Hindlimb muscle (tissue), 1 donor: ENCODE data around the gene SIN3B. TPM values are rescaled to one million over a fixed set of nuclear protein-coding genes. Genes with fewer than 3 reads are reported as not detected.

Source experiments
- DNase-seq: peaks from one replicate; pipeline ENCODE4 v3.0.0-alpha.2; 2013
- polyA plus RNA-seq: library from polyadenylated mRNA; unstranded; fragments of 120-200 nt; gene quantifications from one replicate; pipeline ENCODE4 v1.2.1, GENCODE V29; 2013; ENCODE audit not compliant: insufficient read length

SIN3B gene
- polyA plus RNA-seq, 1 donor, result 43.5 TPM

GRCh38 chr19:16824658-16825311 is 4.4 kb upstream of the SIN3B start:
- DNase-seq, result no peak

DNA sequence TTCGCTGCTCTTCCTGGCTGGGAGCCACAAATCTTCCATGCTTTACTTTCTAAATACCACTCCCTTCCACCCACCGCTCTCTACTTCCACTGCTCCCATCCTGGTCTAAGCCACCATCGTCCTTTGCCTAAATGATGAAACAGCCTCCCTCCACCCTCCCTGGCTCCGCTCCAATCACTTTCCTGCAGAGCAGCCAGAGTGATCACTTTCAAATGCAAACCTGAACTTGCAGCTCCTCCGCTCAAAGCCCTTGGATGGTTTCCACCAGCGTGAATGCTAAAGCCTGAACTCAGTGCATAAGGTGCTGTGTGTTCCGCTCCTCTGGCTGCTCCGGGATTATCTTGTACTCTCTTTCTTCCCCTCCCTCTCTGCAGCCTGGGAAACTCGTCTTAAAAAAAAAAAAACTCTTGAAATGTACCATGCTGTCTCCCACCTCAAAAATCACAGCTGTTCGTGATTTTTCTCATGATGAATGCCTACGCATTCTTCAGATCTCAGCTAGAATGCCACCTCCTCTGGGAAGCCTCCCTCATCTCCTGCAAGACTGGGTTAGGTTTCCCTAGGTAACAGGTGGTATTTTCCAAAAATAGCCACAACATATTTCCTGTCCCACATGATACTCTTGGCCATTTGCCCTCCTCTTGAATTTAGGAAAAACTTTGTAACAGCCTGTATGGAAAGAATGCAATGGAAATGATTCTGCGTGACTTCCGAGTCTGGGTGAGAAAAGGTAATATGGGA is 3.7 kb upstream of the SIN3B start:
- DNase-seq, result peak; percentile 85

DNA sequence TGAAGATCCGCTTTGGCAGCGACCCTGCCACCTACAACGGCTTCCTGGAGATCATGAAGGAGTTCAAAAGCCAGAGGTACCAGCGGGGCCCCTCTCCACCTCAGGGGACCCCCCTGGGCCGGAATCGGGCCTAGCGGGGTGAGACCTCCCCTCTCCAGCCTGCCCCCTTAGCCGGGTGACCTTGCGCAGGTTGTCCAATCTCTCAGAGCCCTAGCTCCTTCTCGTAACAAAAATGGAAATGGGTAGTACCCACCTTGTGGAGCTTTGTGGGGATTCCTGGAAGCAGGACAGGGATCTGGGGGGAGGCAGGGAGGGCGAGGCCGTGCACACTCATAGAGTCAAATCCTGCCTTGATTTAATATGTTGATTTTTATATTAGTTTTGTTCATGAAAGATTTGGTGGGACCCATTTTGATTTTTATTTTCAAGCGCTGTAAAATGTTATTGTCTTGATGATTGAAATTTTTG is 658 bp downstream of the SIN3B start:
- no peak for DNase-seq

GRCh38 chr19:16830679-16831078 is 1.5 kb downstream of the SIN3B start:
- no peak for DNase-seq

GRCh38 chr19:16831531-16831930 is 2.3 kb downstream of the SIN3B start:
- DNase-seq, result no peak

DNA sequence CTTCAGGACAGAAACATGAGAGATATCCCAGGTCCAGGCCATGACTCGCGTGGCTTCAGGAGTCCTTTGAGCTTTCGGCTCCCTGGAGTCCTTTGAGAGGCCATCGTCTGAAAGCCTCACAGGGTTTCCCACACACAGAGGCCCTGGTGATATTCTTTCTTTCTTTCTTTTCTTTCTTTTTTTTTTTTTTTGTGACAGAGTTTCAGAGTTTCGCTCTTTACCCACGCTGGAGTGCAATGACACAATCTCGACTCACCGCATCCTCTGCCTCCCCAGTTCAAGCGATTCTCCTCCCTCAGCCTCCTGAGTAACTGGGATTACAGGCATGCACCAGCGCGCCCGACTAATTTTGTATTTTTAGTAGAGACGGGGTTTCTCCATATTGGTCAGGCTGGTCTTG is 5.5 kb downstream of the SIN3B start:
- DNase-seq, result no peak

GRCh38 chr19:16836115-16837034 is 7.2 kb downstream of the SIN3B start:
- DNase-seq, result no peak

- no peak for DNase-seq
These were observed 7.8 kb downstream of the SIN3B start for GRCh38 chr19:16837035-16837362.

DNA sequence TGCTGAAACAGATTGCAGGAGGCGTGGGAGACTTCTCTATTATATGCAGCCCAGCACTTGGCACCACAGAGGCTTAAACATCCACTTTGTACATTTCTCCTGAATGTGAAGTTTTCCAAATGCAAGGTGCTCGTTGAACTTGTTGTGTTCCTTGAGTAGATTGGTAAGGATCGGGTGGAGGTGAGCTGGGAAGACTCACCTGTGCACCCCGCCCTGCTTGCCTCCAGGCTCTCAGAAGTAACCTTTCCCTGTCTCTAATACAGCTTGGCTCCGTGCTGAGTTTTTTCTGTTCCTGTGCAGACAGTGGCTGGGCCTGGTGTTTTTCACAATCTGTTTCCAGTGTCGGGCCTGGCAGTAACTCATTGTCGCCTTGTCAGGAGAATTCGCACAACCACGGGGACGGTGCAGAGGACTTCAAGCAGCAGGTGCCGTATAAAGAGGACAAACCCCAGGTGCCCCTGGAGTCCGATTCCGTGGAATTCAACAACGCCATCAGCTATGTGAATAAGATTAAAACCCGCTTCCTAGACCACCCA is 12.3 kb downstream of the SIN3B start:
- DNase-seq, result no peak

DNA sequence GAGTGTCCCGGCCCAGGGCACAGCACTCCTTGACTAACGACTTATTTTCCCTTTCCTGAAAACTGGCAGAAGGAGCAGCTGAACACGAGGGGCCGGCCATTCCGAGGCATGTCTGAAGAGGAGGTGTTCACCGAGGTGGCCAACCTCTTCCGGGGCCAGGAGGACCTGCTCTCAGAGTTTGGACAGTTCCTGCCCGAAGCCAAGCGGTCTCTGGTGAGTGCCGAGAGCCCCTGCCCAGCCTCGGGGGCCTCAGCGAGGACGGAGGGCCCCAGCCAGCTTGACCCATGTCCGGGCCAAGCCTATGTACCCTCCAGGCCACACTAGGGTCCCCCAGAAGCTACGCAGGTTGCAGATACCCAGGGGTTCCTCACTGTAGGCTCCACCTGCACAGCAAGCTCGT is 17.7 kb downstream of the SIN3B start:
- DNase-seq, result no peak

DNA sequence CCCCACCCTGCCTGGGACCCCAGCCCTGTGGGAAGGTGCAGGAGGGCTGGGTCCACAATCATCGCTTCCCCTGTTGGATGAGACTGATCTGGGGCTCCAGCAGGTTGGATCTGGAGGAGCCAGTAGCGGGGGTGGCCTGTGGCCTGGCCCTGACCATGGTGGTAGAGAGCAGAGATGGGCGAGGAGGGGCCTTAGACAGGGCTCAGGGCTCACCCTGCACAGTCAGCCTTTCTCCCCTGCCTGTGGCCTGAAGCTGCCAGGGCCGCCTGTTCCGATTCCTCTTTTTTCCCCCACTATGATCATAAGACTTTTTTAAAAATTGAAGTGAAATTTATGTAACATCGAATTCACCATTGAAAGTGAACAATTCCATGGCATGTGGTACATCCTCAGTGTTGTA is 18.2 kb downstream of the SIN3B start:
- no peak for DNase-seq

DNA sequence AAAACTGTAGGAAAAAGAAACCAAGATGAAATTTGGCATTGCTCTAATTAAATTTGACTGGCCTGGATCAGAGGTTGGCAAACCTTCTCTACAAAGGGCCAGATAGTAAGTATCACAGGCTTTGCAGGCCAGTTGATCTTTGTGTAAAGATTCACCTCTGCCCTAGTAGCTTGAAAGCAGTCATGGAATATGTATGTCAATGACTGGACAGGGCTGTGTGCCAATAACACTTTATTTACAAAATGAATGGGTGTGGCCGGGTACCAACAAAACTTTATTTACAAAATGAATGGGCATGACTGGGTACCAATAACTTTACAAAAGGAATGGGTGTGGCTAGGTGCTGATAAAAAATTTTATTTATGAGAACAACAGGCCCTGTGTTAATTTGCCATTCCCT is 20.0 kb downstream of the SIN3B start:
- DNase-seq, result no peak

GRCh38 chr19:16850133-16850532 is 20.9 kb downstream of the SIN3B start:
- DNase-seq, result no peak

DNA sequence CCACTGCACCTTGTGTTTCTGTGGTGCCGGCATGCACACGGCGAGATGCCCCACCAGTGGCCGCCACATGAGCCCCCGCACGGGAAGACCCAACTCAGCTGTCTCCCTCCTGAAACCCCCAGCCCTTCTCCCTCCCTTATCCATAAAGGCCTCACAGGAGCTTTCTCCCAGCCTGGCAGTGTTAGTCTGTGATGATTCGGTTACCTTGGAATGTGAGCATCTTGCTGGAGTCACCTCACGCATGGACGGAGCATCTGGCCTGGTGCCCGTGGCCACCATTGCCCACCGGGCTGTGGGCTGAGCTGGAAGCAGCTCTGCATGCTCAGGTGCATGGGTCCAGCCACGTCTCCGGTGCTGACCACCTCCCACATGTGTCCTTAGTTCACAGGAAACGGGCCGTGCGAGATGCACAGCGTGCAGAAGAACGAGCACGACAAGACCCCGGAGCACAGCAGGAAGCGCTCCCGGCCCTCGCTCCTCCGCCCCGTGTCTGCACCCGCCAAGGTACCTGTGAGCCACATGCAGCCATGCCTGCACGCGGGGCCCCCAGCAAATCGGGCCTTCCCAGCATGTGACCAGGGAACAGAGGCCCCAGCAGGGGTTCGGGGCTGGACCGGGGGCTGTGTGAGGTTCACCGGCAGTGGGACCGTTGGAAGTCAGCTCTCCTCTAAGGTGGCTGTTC is 22.0 kb downstream of the SIN3B start:
- DNase-seq, result no peak

GRCh38 chr19:16853066-16853465 is 23.9 kb downstream of the SIN3B start:
- DNase-seq, result no peak

GRCh38 chr19:16856091-16856490 is 26.9 kb downstream of the SIN3B start:
- DNase-seq, result no peak

- DNase-seq, result no peak
These were observed 30.4 kb downstream of the SIN3B start for GRCh38 chr19:16859626-16860025.

- DNase-seq, result no peak
These were observed 30.9 kb downstream of the SIN3B start for GRCh38 chr19:16860118-16860517.

DNA sequence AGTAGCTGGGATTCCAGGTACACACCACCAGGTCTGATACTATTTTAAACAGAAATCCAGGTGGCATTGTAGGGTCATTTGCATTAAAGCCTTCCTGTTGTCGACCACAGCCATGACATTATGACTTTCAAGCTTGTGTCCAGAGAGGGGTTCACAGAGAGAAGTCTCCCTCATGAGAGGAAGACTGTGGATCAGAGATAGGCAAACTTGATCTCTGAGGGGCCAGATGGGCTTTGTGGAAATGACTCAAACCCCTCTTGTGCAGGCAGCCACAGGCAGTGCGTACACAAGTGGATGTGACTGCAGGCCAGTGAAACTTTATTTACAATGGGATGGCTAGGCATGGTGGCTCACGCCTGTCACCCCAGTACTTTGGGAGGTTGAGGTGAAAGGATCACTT is 31.8 kb downstream of the SIN3B start:
- DNase-seq, result no peak

DNA sequence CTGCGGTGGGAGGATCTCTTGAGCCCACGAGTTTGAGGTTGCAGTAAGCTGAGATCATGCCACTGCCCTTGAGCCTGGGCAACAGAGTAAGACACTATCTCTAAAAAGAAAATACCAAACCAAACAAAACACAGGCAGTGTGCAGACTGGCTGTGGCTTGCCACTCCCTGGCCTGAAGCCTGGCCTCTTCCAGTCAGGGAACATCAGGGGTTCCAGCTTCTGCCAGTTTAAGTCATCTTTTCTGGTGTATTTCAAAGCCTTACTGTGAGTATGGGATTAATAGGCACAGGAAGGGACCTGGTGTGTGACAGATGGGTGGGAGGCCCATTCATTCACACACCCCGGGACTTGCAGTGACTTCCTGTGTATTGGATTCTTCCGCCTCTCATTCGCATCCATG is 32.6 kb downstream of the SIN3B start:
- DNase-seq, result no peak

- no peak for DNase-seq
These were observed 33.7 kb downstream of the SIN3B start for GRCh38 chr19:16862826-16863415.

- no peak for DNase-seq
These were observed 38.0 kb downstream of the SIN3B start for GRCh38 chr19:16867211-16867610.
